Mucosa of descending colon (tissue), 3 donors: ENCODE measurements around the gene ATP2B3. TPM values are rescaled to one million over a fixed set of nuclear protein-coding genes. Genes with fewer than 3 reads are reported as not detected.

ENCODE experiments used
- ATAC-seq: fragments of 200-7000 bp; cut with Tn5 transposase; one replicate; pipeline ENCODE4 v1.9.1; 2020; ENCODE audit warnings: mild to moderate bottlenecking, moderate library complexity
- DNase-seq, 3 donors: peaks; one replicate each; pipeline ENCODE4 v3.0.0-alpha.2; 2020
- H3K36me3 ChIP-seq: fragments of 200-600 bp; one replicate; pipeline ENCODE4 v1.8.0; 2021; ENCODE audit warnings: low read depth, mild to moderate bottlenecking
- H3K4me1 ChIP-seq: fragments of 200-600 bp; one replicate; pipeline ENCODE4 v1.8.0; 2021; ENCODE audit warnings: low read depth, mild to moderate bottlenecking
- H3K4me3 ChIP-seq: fragments of 200-600 bp; one replicate; pipeline ENCODE4 v1.8.0; 2021; ENCODE audit warnings: mild to moderate bottlenecking
- H3K9me3 ChIP-seq: fragments of 200-600 bp; one replicate; pipeline ENCODE4 v1.8.0; 2021; ENCODE audit warnings: mild to moderate bottlenecking
- intact Hi-C, 2 donors: fragments of 100-400 bp; cut with DNase I in 1 of 2; cut with micrococcal nuclease in 1 of 2; formaldehyde crosslinking; loops; one replicate each; pipeline versions ENCODE4 v1.11.0 to v1.11.1; 2022; cut with DNase I, micrococcal nuclease
- total RNA-seq, 3 donors: library from RNA; stranded (reverse); fragmentation: NEBNext Ultra II Directional in 2 of 3; extraction: Animal tissue kit (Norgen Biotek cat#: 25700) in 2 of 3; gene quantifications; one replicate each; pipeline versions ENCODE4 v1.2.1 to v1.2.4, GENCODE V29; 2021 to 2023
- TF ChIP-seq, protein P1 (sequence below): fragments of 200-600 bp; IDR thresholded peaks from one replicate; pipeline ENCODE4 v1.8.0; 2022; ENCODE audit warnings: antibody characterized with exemption, mild to moderate bottlenecking
- donor health status: DM: no; HTN: no; CAD: no; lungs with moderate emphysema.
- donor health status: DM: no; HTN: no; CAD: no.
- donor health status: DM: no; HTN: yes; CAD: no.

The ATP2B3 gene
- total RNA-seq, 3 donors from 2014 or later, result 0.07 to 1.1 TPM; not detected in 1

DNA sequence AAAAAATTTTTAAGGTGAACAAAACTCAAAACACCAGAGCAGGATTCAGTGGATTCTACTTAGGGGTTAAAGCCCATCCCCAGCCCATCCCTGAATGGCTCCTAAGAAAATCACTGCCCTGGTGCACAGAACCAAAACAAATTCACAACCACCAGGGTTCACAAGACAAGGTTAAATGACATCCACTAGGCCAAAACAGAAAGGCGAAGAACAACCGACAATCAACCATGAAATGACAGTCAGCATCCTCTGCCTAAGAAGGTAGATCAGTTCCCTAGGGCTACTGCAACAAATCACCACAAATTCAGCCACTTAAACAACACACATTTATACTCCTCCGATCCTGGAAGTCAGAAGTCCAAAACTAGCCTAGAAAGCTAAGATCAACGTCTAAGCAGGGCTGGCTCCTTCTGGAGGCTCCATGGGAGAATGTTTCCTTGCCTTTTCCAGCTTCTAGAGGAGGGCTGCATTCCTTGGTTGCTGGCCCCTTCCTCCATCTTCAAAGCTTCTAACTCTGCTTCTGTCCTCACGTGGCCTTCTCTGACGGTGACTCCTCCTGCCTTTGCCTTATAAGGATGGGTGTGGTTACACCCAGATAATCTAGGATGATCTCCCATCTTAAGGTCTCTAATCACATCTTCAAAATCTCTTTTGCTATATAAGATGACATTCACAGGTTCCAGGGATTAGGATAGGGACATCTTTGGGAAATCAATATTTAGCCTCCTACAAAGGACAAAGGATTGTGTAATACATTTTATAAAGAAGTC, 79.7 kb downstream of the ATP2B3 start:
- H3K4me3 ChIP-seq, result no peak overlapping the region
- intact Hi-C loops, result no loop called here

DNA sequence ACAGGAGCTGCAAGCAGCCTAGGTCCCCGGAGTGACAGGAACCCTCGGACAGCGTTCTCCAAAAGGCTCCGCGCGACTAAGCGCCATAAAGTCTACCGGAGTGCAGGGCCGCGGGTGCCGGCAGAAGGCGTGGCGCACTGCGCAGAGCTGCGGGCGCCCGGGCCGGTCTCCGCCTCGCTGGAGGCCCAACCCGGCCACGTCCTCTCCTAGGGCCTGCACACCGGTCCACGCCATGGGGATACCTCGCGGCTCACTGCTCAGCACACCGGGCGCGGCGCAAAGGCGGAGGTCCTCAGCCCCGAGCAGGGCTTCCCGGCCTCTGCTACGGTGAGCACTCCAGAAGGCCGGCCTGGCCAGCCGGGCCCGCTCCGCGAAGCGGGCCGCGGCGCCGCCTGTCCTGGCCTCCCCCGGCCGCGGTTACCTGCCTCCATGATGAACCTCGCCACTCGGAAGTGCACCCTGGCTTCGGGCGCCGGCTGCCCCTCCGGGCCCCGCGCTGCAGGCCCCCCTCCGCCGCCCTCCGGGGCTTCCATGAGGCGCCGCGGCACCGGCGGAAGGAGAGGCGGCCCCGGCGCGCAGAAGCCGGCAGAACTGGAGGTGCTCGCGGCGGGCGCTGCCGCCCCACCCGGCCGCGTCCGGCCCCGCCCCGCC, 81.2 kb downstream of the ATP2B3 start, which contains the start of gene CCNQ:
Gene CCNQ (minus strand): TSS at position 599 of the 651 bp plus-strand sequence. CDS start 66 bp downstream, at position 533.
- Histone ChIP-seq H3K4me1 (peaks cover 5% of the 10 kb centered on the region), H3K36me3 (no peaks in the 10 kb centered on the region), H3K4me3 (peak within 1 kb of the TSS; percentile 38), H3K9me3 (no peaks in the 10 kb centered on the region)
- intact Hi-C loops, result no loop called here
- peak; percentile 17 to 66 (median 60) for DNase-seq
- peak; percentile 65 for ATAC-seq
- TF ChIP-seq, protein P1, sequence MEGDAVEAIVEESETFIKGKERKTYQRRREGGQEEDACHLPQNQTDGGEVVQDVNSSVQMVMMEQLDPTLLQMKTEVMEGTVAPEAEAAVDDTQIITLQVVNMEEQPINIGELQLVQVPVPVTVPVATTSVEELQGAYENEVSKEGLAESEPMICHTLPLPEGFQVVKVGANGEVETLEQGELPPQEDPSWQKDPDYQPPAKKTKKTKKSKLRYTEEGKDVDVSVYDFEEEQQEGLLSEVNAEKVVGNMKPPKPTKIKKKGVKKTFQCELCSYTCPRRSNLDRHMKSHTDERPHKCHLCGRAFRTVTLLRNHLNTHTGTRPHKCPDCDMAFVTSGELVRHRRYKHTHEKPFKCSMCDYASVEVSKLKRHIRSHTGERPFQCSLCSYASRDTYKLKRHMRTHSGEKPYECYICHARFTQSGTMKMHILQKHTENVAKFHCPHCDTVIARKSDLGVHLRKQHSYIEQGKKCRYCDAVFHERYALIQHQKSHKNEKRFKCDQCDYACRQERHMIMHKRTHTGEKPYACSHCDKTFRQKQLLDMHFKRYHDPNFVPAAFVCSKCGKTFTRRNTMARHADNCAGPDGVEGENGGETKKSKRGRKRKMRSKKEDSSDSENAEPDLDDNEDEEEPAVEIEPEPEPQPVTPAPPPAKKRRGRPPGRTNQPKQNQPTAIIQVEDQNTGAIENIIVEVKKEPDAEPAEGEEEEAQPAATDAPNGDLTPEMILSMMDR, result no peak

More for the DNA sequence above, 79.7 kb downstream of the ATP2B3 start:
- H3K9me3 ChIP-seq, result no peaks in the 10 kb centered on the region
- TF ChIP-seq, protein P1, result no peak
- H3K4me1 ChIP-seq, result peaks cover 5% of the 10 kb centered on the region
- DNase-seq (no peak), ATAC-seq (no peak)
- no peaks in the 10 kb centered on the region for H3K36me3 ChIP-seq

DNA sequence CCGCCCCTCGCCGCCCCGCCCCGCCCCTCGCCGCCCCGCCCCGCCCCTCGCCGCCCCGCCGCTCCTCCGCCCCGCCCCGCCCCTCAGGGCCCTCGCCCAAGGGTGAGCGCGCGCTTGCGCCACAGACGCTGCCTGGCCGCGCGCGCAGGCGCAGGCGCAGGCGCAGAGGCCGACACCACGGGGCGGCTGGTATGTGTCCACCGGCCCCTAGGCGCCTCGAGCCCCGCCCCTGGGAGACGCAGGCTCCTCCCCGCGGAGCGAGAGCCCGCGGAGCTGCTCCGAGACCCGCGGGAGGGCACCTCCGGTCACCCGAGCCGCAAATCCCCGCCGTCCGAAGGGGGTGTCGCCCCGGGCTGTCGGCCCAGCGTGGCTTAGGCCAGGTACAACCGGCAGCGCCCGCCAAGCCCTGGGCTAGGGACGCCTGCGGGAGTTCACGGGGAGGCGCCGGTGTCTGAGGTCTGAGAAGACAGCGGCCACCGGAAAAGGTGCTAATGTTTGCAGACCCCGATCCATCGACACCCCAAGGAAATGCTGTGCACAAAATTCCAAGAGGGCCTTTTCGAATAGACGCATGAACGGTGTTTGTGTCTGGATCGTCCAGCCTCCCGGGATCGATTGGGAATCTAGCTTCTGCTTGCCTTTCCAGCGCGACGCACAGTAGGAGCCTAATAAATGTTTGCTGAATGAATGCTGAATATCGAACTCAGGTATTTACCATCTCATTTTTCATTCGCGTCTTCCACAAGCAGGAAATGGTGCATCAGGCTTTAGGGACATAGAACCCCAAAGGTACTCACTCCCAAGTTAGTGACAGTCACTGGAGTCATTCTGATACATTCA, 82.0 kb downstream of the ATP2B3 start:
- intact Hi-C loops, result no loop called here
- TF ChIP-seq, protein P1, result no peak
- Histone ChIP-seq H3K36me3 (no peaks in the 10 kb centered on the region), H3K4me1 (peaks cover 5% of the 10 kb centered on the region), H3K9me3 (no peaks in the 10 kb centered on the region), H3K4me3 (peak overlapping the region; percentile 30)
- ATAC-seq (peak; percentile 94), DNase-seq (peak; percentile 88 to 95 (median 93))

DNA sequence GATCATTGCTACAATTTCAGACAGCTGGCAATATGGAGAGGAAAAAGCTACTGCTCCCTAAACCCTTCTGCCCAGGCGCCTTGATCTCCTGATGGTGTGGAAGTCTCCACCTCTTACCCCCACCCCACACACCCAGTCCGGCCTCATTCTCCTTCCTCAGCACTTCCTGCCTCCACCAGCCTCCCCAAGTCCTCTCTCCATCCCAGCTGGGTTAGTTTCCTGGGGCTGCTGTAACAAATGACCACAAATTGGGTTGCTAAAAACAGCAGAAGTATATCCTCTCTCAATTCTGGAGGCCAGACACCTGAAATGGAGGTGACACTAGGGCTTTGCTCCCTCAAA, 82.6 kb downstream of the ATP2B3 start:
- Histone ChIP-seq H3K36me3 (no peaks in the 10 kb centered on the region), H3K9me3 (no peaks in the 10 kb centered on the region), H3K4me1 (peaks cover 5% of the 10 kb centered on the region), H3K4me3 (no peak overlapping the region)
- intact Hi-C loops, result no loop called here
- TF ChIP-seq, protein P1, result no peak
- DNase-seq (peak in 1 of 3 donors; percentile 15), ATAC-seq (no peak)

DNA sequence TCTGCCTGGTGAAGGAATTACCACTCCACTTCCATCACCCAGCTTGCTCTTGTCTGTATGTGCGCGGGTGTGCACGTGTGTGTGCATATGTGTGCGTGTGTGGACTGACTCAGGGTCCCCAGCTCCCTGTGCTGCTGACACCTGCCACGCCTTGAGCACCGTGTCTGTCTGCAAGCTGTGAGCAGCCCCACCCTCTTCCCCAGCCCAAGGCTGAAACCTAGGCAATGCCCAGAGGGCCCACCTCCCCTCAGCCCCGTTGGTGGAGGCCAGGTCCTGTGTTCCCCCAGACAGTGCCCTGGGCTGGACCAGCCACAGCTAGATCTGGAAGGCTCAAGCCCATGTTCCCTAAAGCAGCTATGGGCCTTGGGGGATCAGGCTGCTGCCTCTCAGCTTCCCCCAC, 83.5 kb downstream of the ATP2B3 start:
- Histone ChIP-seq H3K36me3 (no peaks in the 10 kb centered on the region), H3K9me3 (no peaks in the 10 kb centered on the region), H3K4me3 (no peak overlapping the region), H3K4me1 (no peaks in the 10 kb centered on the region)
- intact Hi-C loops, result no loop called here
- DNase-seq (no peak), ATAC-seq (no peak)
- TF ChIP-seq, protein P1, result no peak
